NOMO-1 treated with dmso at 0.1 percent for 144 hours (cell line): ENCODE measurements around the gene OR8K5.
"Not testable (repeated sequence)": the region's sequence is repeated elsewhere in the genome, so short reads cannot be mapped to it uniquely, and the experiment has no call there.

Experiments used
- DNase-seq: peaks from one replicate; lab custom pipeline; 2025; ENCODE audit not compliant: unreplicated experiment; lab: John Stamatoyannopoulos, UW

The OR8K5 gene

GRCh38 chr11:56160217-56160616, at the start of gene OR8K5:
TSS of gene OR8K5 (minus strand) at chr11:56160317. CDS start at chr11:56160317, 0 bp downstream.
- DNase-seq: no peak

DNA sequence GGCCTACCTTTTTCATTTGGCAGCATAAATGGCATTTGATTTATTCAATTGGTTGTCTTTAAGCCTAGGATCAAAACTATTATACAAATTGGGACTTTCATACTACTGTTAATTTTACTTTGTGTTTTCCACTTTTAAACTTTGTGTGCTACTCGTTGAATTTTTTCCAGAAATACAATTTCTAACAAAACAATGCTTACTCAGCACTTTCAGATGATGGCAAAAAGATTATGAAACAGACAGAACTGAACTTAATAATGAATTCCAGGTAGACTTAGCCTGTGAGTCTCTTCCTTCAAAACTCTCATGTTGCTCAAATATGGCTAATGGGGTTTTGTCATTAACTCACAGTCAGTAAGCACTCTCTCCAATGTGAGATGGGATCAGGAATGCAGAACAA, 47.7 kb upstream of the OR8K5 start:
- no peak for DNase-seq

GRCh38 chr11:56197367-56197766, 37.2 kb upstream of the OR8K5 start:
- no peak for DNase-seq

DNA sequence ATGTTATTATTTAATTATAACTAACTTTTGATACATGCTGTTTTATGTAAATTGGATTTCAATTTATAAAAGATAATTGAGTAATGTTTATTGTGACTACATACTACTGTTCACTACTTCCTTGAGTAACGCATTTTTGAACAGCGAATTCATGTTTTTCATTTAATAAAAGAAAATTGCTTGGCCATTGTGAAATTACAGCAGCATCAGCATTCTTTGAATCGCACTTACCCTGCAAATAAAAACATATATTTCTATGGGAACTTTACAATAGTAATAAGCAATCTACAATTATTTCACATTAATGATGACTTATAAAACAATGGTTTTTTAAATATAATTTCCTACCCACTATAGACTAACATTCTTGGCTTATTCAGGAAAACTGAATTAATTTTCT, 36.6 kb upstream of the OR8K5 start:
- DNase-seq: no peak

DNA sequence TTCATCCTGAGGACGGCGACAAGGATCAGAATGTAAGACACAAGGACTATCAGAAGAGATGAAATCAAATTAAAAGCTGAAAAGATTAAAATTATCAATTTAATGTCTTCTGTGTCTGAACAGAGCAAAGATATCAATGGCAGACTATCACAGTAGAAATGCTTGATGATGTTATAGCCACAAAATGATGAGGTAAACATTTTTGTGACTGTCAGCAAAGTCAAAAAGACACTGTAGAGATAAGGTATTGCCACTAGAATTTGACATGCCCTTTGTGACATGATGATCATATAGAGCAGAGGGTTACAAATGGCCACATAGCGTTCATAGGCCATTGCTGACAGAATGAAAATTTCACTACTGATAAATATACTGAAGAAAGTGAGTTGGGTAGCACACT, 28.5 kb upstream of the OR8K5 start:
- no peak for DNase-seq

GRCh38 chr11:56183459-56183858, 23.3 kb upstream of the OR8K5 start:
- DNase-seq: no peak

DNA sequence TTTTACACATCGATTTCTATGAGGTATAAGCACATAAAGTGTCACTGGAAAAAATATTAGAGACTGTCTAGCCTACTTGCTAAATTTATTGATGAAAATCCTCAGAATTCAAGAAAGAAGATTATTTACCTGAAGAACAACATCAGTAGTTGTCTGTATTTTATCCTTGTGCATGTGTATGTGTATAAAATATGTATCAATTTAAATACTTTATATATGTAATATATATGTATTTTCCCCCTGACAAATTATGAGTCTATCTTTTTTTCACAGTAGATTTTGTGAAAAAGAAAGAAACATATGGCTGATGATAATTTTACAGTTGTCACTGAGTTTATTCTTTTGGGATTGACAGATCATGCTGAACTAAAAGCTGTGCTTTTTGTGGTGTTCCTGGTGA, 16.2 kb upstream of the OR8K5 start, which contains the start of gene OR5J2:
OR5J2 (plus strand) TSS at position 301 of the 400 bp plus-strand sequence; CDS start at position 301, 0 bp downstream.
- no peak for DNase-seq

GRCh38 chr11:56172256-56172830, 12.2 kb upstream of the OR8K5 start:
- DNase-seq: no peak

DNA sequence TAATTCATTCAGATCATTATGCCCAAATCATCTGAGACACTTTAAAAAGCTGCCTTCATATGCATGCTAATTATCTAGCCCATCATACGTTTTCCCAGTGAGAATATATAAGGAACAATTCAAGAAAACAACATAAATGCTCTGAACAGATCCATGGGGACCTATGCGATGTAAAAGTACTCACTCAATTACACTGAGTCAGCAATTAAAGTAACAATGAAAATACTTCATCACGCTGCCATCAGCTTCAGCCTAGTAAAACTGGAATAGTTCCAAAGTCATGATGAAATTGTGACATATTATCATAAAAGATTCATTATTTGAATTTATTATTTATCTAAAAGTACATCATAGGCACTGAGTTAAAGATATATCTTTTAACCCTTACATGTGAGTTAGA, 3.7 kb upstream of the OR8K5 start:
- DNase-seq: no peak

DNA sequence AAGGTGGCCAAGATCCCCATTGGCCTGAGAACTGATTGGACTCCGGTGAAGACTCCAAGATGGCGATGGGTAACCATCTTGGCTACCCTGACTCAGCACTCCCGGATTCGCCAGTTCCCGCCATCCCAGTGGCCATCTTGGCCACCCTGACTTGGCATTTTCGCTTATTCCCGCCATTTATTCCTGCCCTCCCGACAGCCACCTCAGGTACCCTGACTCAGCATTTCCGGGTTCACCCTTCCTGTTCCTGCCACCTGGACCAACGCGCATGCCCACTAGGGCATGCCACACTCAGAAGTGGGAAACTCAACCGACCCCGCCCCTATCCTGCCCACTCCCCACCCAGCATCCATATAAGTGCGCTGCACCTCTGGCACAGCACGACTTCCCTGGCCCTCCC, 7.8 kb downstream of the OR8K5 start:
- DNase-seq: no peak

- no peak for DNase-seq
Measured at GRCh38 chr11:56151376-56151775, 8.7 kb downstream of the OR8K5 start.

GRCh38 chr11:56143681-56144080, 16.4 kb downstream of the OR8K5 start:
- not testable (repeated sequence) for DNase-seq

- no peak for DNase-seq
Measured at GRCh38 chr11:56140151-56140661, 19.9 kb downstream of the OR8K5 start, which contains the start of gene OR8J3. TSS of gene OR8J3 (minus strand) at chr11:56140201. CDS start at chr11:56137718, 2,483 bp downstream.

DNA sequence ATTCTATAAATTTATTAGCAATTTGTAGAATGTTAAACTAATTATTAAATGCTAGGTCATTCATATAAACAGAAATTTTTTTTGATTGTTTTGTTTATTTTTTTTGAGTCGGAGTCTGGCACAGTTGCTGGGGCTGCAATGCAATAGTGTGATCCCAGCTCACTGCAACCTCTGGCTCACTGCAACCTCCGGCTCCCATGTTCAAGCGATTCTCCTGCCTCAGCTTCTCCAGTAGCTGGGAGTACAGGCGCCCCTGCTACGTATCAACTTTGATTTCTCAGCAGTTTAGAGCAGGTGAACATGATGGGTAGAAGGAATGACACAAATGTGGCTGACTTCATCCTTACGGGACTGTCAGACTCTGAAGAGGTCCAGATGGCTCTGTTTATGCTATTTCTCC, 38.0 kb downstream of the OR8K5 start, which contains the start of gene OR8H3:
OR8H3 (plus strand) TSS at position 301 of the 400 bp plus-strand sequence; CDS start at position 301, 0 bp downstream.
- no peak for DNase-seq
